ENCODE results near the gene PCK2.
A peak's percentile ranks its signal among the peaks of the same experiment; 100 is the strongest.

The PCK2 gene

DNA sequence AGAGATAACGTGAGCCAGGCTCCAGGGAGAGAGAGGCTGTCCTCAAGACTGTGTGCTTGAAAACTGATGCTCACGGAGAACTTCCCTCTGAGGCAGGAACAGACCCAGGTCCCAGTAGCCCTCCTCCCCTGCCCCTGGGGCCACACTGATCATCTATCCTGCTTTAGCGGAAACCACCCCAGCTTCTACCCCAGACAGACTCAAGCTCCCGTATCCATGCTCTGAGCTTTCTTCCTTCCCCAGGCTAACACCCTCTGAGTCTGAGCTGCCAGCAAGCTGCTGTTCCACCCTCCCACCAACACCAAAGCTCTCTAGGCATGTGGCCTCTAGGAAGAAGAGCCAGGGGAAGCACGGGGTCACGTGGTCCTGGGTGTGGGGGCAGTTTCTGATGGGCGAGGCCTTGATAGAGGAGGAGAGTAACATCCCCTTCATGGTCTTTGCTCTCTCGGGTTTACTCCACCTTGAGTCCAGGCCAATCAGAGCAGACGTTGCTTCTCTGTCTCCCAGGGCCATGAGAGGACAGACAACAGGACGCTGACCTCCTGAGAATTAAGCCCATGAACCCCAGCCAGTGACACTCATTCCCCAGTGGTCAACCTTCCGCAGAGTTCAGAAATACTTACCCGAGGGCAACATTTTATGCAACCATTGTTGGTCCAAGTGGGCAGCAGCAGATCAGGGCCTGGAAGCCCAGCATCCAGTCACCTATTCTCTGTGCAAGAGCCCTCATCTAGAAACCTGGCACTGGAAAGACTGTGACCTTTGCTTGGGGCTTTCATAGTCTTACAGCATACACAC lies 1.4 kb downstream of the PCK2 start:
- Mint-ChIP-seq H3K27ac (peak overlapping the region; percentile 99), H3K27me3 (ENCODE audit: low read depth, poor library complexity) (peaks cover 12% of the 10 kb centered on the region), H3K36me3 (ENCODE audit: low read depth) (no peaks in the 10 kb centered on the region), H3K4me3 (peak overlapping the region; percentile 96), H3K4me1 (peaks cover 36% of the 10 kb centered on the region), H3K9me3 (no peaks in the 10 kb centered on the region)
- DNase-seq = peak; percentile 59
- TF ChIP-seq, protein P1, sequence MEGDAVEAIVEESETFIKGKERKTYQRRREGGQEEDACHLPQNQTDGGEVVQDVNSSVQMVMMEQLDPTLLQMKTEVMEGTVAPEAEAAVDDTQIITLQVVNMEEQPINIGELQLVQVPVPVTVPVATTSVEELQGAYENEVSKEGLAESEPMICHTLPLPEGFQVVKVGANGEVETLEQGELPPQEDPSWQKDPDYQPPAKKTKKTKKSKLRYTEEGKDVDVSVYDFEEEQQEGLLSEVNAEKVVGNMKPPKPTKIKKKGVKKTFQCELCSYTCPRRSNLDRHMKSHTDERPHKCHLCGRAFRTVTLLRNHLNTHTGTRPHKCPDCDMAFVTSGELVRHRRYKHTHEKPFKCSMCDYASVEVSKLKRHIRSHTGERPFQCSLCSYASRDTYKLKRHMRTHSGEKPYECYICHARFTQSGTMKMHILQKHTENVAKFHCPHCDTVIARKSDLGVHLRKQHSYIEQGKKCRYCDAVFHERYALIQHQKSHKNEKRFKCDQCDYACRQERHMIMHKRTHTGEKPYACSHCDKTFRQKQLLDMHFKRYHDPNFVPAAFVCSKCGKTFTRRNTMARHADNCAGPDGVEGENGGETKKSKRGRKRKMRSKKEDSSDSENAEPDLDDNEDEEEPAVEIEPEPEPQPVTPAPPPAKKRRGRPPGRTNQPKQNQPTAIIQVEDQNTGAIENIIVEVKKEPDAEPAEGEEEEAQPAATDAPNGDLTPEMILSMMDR (IDR thresholded peaks at IDR 0.05) = no peak

DNA sequence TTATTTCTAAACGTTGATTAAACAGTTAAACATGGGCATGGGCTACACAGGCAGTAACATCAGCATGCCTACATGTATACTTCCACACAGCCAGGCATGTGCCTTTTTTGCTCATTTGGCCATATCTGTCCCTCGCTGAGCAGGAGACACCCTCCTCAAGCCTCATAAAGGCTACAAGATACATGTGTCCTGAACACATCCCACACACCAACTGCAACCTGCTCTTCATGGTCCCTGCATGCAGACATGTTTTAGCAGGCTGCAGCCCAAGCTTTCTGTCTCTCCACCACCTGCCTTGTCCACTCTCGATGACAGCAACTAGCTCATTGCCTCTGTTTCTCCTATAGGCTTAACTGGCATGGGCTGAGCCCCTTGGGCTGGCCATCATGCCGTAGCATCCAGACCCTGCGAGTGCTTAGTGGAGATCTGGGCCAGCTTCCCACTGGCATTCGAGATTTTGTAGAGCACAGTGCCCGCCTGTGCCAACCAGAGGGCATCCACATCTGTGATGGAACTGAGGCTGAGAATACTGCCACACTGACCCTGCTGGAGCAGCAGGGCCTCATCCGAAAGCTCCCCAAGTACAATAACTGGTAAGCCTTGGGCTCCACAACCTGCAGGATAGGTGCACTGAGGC lies 2.6 kb downstream of the PCK2 start:
- no peak for DNase-seq
- Mint-ChIP-seq H3K36me3 (ENCODE audit: low read depth) (no peaks in the 10 kb centered on the region), H3K27me3 (ENCODE audit: low read depth, poor library complexity) (peaks cover 8% of the 10 kb centered on the region), H3K9me3 (no peaks in the 10 kb centered on the region), H3K4me1 (peaks cover 32% of the 10 kb centered on the region), H3K4me3 (peak overlapping the region; percentile 32), H3K27ac (peak overlapping the region; percentile 29)
- TF ChIP-seq, protein P1 (IDR thresholded peaks at IDR 0.05) = no peak

GRCh38 chr14:24098229-24098926 lies 4.3 kb downstream of the PCK2 start:
- H3K4me3 Mint-ChIP-seq = no peak overlapping the region
- H3K27ac Mint-ChIP-seq = no peak overlapping the region
- no peak for DNase-seq
- H3K36me3 Mint-ChIP-seq (ENCODE audit: low read depth) = peaks cover 12% of the 10 kb centered on the region
- TF ChIP-seq, protein P1 (IDR thresholded peaks at IDR 0.05) = no peak
- peaks cover 8% of the 10 kb centered on the region for H3K27me3 Mint-ChIP-seq (ENCODE audit: low read depth, poor library complexity)
- H3K4me1 Mint-ChIP-seq = peaks cover 26% of the 10 kb centered on the region
- no peaks in the 10 kb centered on the region for H3K9me3 Mint-ChIP-seq

DNA sequence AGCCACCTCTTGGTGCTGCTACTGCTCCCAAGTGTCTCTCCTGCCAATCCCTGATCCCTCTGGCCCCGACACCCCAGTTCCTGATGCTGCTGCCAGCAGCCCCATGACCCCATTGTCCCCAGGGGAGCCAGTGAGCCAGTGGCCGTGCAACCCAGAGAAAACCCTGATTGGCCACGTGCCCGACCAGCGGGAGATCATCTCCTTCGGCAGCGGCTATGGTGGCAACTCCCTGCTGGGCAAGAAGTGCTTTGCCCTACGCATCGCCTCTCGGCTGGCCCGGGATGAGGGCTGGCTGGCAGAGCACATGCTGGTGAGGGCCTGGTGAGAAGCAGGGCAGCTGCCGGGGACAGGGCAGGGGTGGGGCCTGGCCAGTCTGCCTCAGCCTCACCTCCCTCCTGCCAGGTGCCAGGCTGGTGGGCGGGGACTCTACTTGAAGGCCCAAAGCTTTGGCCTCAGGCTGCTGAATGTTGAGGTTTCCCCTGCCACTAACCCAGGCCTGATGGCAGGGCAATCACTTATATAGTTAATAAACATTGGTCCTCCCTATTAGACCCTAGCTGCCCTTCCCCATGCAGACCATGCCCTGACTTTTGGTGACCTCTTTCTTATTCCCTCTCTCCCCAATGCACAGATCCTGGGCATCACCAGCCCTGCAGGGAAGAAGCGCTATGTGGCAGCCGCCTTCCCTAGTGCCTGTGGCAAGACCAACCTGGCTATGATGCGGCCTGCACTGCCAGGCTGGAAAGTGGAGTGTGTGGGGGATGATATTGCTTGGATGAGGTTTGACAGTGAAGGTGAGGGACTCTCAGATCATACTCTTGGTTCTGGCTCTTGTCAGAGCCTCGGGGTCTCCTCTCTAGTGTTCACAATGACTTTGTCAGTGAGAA lies 5.1 kb downstream of the PCK2 start:
- Mint-ChIP-seq H3K27me3 (ENCODE audit: low read depth, poor library complexity) (peaks cover 8% of the 10 kb centered on the region), H3K4me1 (peaks cover 22% of the 10 kb centered on the region), H3K9me3 (peaks cover 6% of the 10 kb centered on the region), H3K36me3 (ENCODE audit: low read depth) (peaks cover 20% of the 10 kb centered on the region), H3K27ac (no peak overlapping the region), H3K4me3 (no peak overlapping the region)
- TF ChIP-seq, protein P1 (IDR thresholded peaks at IDR 0.05) = no peak
- DNase-seq = no peak

DNA sequence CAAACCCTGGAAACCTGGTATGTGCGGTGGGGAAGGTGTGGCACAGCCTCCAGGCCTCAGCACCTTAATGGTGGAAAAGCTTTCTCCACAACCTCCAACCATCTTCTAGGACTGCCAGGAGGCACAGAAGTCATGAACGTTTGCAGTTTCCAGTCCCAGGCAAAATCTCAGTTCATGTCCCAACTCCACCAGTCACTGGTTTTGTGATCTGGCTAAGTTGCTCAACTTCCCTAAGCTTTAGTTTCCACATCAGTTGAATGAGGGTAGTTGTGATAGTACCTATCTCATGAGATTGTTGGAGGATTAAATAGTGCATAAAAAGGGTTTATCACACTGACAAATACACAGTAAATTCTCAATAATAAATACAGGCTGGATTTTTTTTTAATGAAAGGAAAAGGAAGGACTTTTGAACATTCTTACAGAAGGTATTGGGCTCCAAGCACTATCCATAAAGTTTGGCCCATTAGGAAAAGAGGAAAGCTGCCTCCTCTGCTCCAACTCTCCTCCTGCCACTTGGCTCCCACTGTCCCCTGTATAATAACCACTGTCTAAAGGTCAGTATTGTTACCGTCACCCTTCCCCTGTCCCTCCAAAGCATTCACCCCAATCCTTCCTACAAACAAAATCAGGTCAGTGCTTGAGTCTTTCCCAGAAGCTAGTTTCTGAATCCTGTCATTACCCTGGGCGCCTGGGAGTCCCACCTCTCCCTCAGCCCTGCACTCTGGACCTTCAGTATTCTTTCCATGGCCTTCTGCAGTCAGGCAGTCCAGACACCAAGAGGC lies 6.3 kb downstream of the PCK2 start:
- H3K9me3 Mint-ChIP-seq = peaks cover 14% of the 10 kb centered on the region
- peaks cover 32% of the 10 kb centered on the region for H3K36me3 Mint-ChIP-seq (ENCODE audit: low read depth)
- no peak overlapping the region for H3K27ac Mint-ChIP-seq
- peaks cover 14% of the 10 kb centered on the region for H3K4me1 Mint-ChIP-seq
- no peak for DNase-seq
- peaks cover 5% of the 10 kb centered on the region for H3K27me3 Mint-ChIP-seq (ENCODE audit: low read depth, poor library complexity)
- TF ChIP-seq, protein P1 (IDR thresholded peaks at IDR 0.05) = no peak
- no peak overlapping the region for H3K4me3 Mint-ChIP-seq

Data from nephron progenitor cell (in vitro differentiated cells).